ENCODE results near the gene CADPS.

CADPS gene

GRCh38 chr3:62416144-62416543 is 459.1 kb downstream of the CADPS start:
- TF ChIP-seq POLR2A (IDR thresholded peaks at IDR 0.05; ENCODE audit: low read length) (no peak), GATA1 (IDR thresholded peaks at IDR 0.05; ENCODE audit: low read depth, low read length) (no peak)
- DNase-seq: no peak

GRCh38 chr3:62415312-62415801 is 459.9 kb downstream of the CADPS start:
- DNase-seq: no peak
- no peak for TF ChIP-seq POLR2A (IDR thresholded peaks at IDR 0.05; ENCODE audit: low read length)
- no peak for TF ChIP-seq GATA1 (IDR thresholded peaks at IDR 0.05; ENCODE audit: low read depth, low read length)

GRCh38 chr3:62414786-62415185 is 460.4 kb downstream of the CADPS start:
- no peak for DNase-seq
- TF ChIP-seq POLR2A (IDR thresholded peaks at IDR 0.05; ENCODE audit: low read length) (no peak), GATA1 (IDR thresholded peaks at IDR 0.05; ENCODE audit: low read depth, low read length) (no peak)

GRCh38 chr3:62413687-62414086 is 461.5 kb downstream of the CADPS start:
- no peak for DNase-seq
- TF ChIP-seq POLR2A (IDR thresholded peaks at IDR 0.05; ENCODE audit: low read length) (no peak), GATA1 (IDR thresholded peaks at IDR 0.05; ENCODE audit: low read depth, low read length) (no peak)

- TF ChIP-seq GATA1 (IDR thresholded peaks at IDR 0.05; ENCODE audit: low read depth, low read length) (no peak), POLR2A (IDR thresholded peaks at IDR 0.05; ENCODE audit: low read length) (no peak)
- no peak for DNase-seq
These were observed 468.3 kb downstream of the CADPS start for GRCh38 chr3:62406945-62407344.

GRCh38 chr3:62405566-62405965 is 469.6 kb downstream of the CADPS start:
- DNase-seq: no peak
- no peak for TF ChIP-seq GATA1 (IDR thresholded peaks at IDR 0.05; ENCODE audit: low read depth, low read length)
- no peak for TF ChIP-seq POLR2A (IDR thresholded peaks at IDR 0.05; ENCODE audit: low read length)

- TF ChIP-seq GATA1 (IDR thresholded peaks at IDR 0.05; ENCODE audit: low read depth, low read length) (no peak), POLR2A (IDR thresholded peaks at IDR 0.05; ENCODE audit: low read length) (no peak)
- DNase-seq: no peak
These were observed 470.1 kb downstream of the CADPS start for GRCh38 chr3:62405135-62405534.

- TF ChIP-seq GATA1 (IDR thresholded peaks at IDR 0.05; ENCODE audit: low read depth, low read length) (no peak), POLR2A (IDR thresholded peaks at IDR 0.05; ENCODE audit: low read length) (no peak)
- DNase-seq: no peak
These were observed 470.9 kb downstream of the CADPS start for GRCh38 chr3:62404321-62404720.

GRCh38 chr3:62403765-62404164 is 471.5 kb downstream of the CADPS start:
- TF ChIP-seq POLR2A (IDR thresholded peaks at IDR 0.05; ENCODE audit: low read length) (no peak), GATA1 (IDR thresholded peaks at IDR 0.05; ENCODE audit: low read depth, low read length) (no peak)
- no peak for DNase-seq

GRCh38 chr3:62392626-62393292 is 482.5 kb downstream of the CADPS start:
- TF ChIP-seq GATA1 (IDR thresholded peaks at IDR 0.05; ENCODE audit: low read depth, low read length) (no peak), POLR2A (IDR thresholded peaks at IDR 0.05; ENCODE audit: low read length) (no peak)
- DNase-seq: no peak

- no peak for DNase-seq
- TF ChIP-seq GATA1 (IDR thresholded peaks at IDR 0.05; ENCODE audit: low read depth, low read length) (no peak), POLR2A (IDR thresholded peaks at IDR 0.05; ENCODE audit: low read length) (no peak)
These were observed 488.0 kb downstream of the CADPS start for GRCh38 chr3:62387251-62387650.

GRCh38 chr3:62379321-62379798 is 495.9 kb downstream of the CADPS start:
- DNase-seq: no peak
- TF ChIP-seq GATA1 (IDR thresholded peaks at IDR 0.05; ENCODE audit: low read depth, low read length) (no peak), POLR2A (IDR thresholded peaks at IDR 0.05; ENCODE audit: low read length) (no peak)

GRCh38 chr3:62378921-62379320 is 496.3 kb downstream of the CADPS start:
- DNase-seq: no peak
- no peak for TF ChIP-seq POLR2A (IDR thresholded peaks at IDR 0.05; ENCODE audit: low read length)
- TF ChIP-seq GATA1 (IDR thresholded peaks at IDR 0.05; ENCODE audit: low read depth, low read length): no peak

GRCh38 chr3:62378311-62378789 is 496.9 kb downstream of the CADPS start:
- DNase-seq: no peak

More at GRCh38 chr3:62378311-62378789, 496.9 kb downstream of the CADPS start:
- TF ChIP-seq POLR2A (IDR thresholded peaks at IDR 0.05; ENCODE audit: low read length): no peak
- TF ChIP-seq GATA1 (IDR thresholded peaks at IDR 0.05; ENCODE audit: low read depth, low read length): no peak
